Neutrophil (primary cell): ENCODE data around the gene OXLD1.

Experiments used
- H3K27ac ChIP-seq: fragments of 200-600 bp; sonication (generic); 2 replicates; pipeline ENCODE4 v1.5.1; 2016; ENCODE audit warnings: mild to moderate bottlenecking, moderate library complexity
- H3K27me3 ChIP-seq: fragments of 200-600 bp; sonication (generic); 2 replicates; pipeline ENCODE4 v1.6.0; 2016; ENCODE audit warnings: mild to moderate bottlenecking
- H3K36me3 ChIP-seq: fragments of 200-600 bp; sonication (generic); 2 replicates; pipeline ENCODE4 v1.5.1; 2017
- H3K4me1 ChIP-seq, 2 experiments: fragments of 200-600 bp in 1 of 2; sonication (generic) in 1 of 2; 1 replicate in 1 of 2; 2 replicates in 1 of 2; pipeline versions ENCODE4 v1.5.1 to v1.6.1; 2013 to 2016; ENCODE audit warnings: low read depth in 1 of 2, low read length in 1 of 2, mild to moderate bottlenecking in 1 of 2, moderate library complexity in 1 of 2; ENCODE audit not compliant: control insufficient read depth in 1 of 2, insufficient read depth in 1 of 2
- H3K4me3 ChIP-seq, 2 experiments: fragments of 200-600 bp in 1 of 2; sonication (generic) in 1 of 2; 1 replicate in 1 of 2; 2 replicates in 1 of 2; pipeline ENCODE4 v1.5.1; 2013 to 2016; ENCODE audit warnings: low read depth in 1 of 2, low read length in 1 of 2, mild to moderate bottlenecking in 1 of 2, moderate library complexity in 1 of 2
- H3K9me3 ChIP-seq: fragments of 200-600 bp; sonication (generic); 2 replicates; pipeline ENCODE4 v1.5.1; 2016
- CTCF ChIP-seq: fragments of 200-600 bp; sonication (generic); IDR thresholded peaks from 2 replicates; pipeline ENCODE4 v1.5.1; 2016; ENCODE audit warnings: antibody characterized with exemption

The OXLD1 gene

GRCh38 chr17:81707725-81708646 lies 41.6 kb upstream of the OXLD1 start:
- Histone ChIP-seq H3K27me3 (no peaks in the 10 kb centered on the region), H3K27ac (no peak overlapping the region), H3K4me3 (no peak overlapping the region), H3K9me3 (no peaks in the 10 kb centered on the region), H3K36me3 (no peaks in the 10 kb centered on the region), H3K4me1 (peaks cover 43 to 52% of the 10 kb centered on the region in 2 experiments)
- no peak for TF ChIP-seq CTCF

GRCh38 chr17:81706757-81707624 lies 40.6 kb upstream of the OXLD1 start:
- peaks cover 43 to 54% of the 10 kb centered on the region in 2 experiments for H3K4me1 ChIP-seq
- H3K27ac ChIP-seq = no peak overlapping the region
- H3K27me3 ChIP-seq = no peaks in the 10 kb centered on the region
- H3K36me3 ChIP-seq = no peaks in the 10 kb centered on the region
- no peak for TF ChIP-seq CTCF
- no peaks in the 10 kb centered on the region for H3K9me3 ChIP-seq
- H3K4me3 ChIP-seq = no peak overlapping the region

GRCh38 chr17:81706232-81706611 lies 39.8 kb upstream of the OXLD1 start:
- Histone ChIP-seq H3K9me3 (no peaks in the 10 kb centered on the region), H3K27ac (no peak overlapping the region), H3K4me3 (no peak overlapping the region), H3K27me3 (no peaks in the 10 kb centered on the region), H3K36me3 (peaks cover 7% of the 10 kb centered on the region), H3K4me1 (peaks cover 37 to 53% of the 10 kb centered on the region in 2 experiments)
- no peak for TF ChIP-seq CTCF

- Histone ChIP-seq H3K9me3 (no peaks in the 10 kb centered on the region), H3K36me3 (peaks cover 13% of the 10 kb centered on the region), H3K4me1 (peaks cover 32 to 48% of the 10 kb centered on the region in 2 experiments), H3K4me3 (no peak overlapping the region), H3K27ac (no peak overlapping the region), H3K27me3 (no peaks in the 10 kb centered on the region)
- no peak for TF ChIP-seq CTCF
Observed at GRCh38 chr17:81705518-81706231, 39.3 kb upstream of the OXLD1 start.
